Measurements from ENCODE around the gene PTGR3.

PTGR3 gene

GRCh38 chr18:75167759-75168618 is 41.0 kb downstream of the PTGR3 start:
- no peak for DNase-seq

- DNase-seq: no peak
Observed at GRCh38 chr18:75167137-75167536, 41.8 kb downstream of the PTGR3 start.

GRCh38 chr18:75165926-75166325 is 43.0 kb downstream of the PTGR3 start:
- no peak for DNase-seq

GRCh38 chr18:75164479-75164878 is 44.5 kb downstream of the PTGR3 start:
- no peak for DNase-seq

GRCh38 chr18:75163736-75164135 is 45.2 kb downstream of the PTGR3 start:
- no peak for DNase-seq

GRCh38 chr18:75162978-75163377 is 46.0 kb downstream of the PTGR3 start:
- DNase-seq: no peak

GRCh38 chr18:75162467-75162866 is 46.5 kb downstream of the PTGR3 start:
- no peak for DNase-seq

GRCh38 chr18:75161256-75162028 is 47.5 kb downstream of the PTGR3 start:
- DNase-seq: peak; percentile 18

GRCh38 chr18:75160364-75160763 is 48.6 kb downstream of the PTGR3 start:
- DNase-seq: no peak

GRCh38 chr18:75159646-75160356 is 49.1 kb downstream of the PTGR3 start:
- no peak for DNase-seq

GRCh38 chr18:75159238-75159518 is 49.8 kb downstream of the PTGR3 start:
- no peak for DNase-seq

Data from NCI-H2107 (cell line).